Endothelial cell of umbilical vein (primary cell): Measurements from ENCODE around the gene PDCD6IP.

Experiments
- POLR2A ChIP-seq: IDR thresholded peaks from 2 replicates; pipeline ENCODE4 v1.6.1; 2012; ENCODE audit warnings: low read depth, mild to moderate bottlenecking, control low read depth, low read length
- POLR2AphosphoS5 ChIP-seq: IDR thresholded peaks from 2 replicates; pipeline ENCODE4 v1.6.1; 2012; ENCODE audit warnings: low read depth, mild to moderate bottlenecking, control low read depth, low read length, moderate library complexity; ENCODE audit not compliant: insufficient read depth
- TF ChIP-seq, protein P1 (sequence below), 2 donors: IDR thresholded peaks; 1 replicate in 1 of 2; 2 replicates in 1 of 2; pipeline ENCODE4 v1.5.1; 2011; ENCODE audit warnings: low read length in 2 of 2, mild to moderate bottlenecking in 2 of 2, moderate library complexity in 2 of 2, control low read depth in 1 of 2, inconsistent platforms in 1 of 2, low read depth in 1 of 2; ENCODE audit not compliant: insufficient read depth in 1 of 2; ENCODE audit errors: extremely low read depth in 1 of 2

DNA sequence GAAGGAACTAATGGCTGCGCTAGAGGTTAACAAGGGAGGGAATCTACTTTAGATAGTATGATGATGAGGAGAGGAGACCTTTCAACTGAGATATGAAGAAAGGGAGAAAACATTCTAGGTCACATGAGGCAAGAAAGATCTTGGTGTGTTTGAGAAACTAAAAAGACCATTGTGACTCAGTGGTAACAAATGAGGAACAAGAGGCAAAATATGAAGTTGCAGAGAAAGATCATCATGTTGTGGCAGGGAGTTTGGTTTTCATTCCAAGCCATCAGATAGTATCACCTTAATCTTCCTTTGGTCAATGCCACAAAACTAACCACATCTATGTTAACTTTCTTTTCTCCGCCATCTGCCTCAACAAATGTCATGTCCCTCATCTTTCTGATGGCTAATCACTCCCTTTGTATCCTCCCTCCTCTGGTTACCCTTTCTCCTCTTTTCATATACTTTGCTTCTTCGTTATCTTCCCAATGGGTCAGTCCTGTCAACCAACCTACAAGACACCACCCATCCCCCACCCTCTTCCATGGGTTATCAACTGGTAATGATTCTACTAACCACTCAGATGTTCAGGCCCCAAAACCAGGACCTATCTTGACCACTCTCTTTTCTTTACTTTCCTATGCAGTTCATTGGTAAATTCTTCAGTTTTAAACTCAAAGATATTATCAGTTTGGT is 2.4 kb upstream of the PDCD6IP start:
- TF ChIP-seq POLR2A (no peak), POLR2AphosphoS5 (no peak)
- TF ChIP-seq, protein P1, sequence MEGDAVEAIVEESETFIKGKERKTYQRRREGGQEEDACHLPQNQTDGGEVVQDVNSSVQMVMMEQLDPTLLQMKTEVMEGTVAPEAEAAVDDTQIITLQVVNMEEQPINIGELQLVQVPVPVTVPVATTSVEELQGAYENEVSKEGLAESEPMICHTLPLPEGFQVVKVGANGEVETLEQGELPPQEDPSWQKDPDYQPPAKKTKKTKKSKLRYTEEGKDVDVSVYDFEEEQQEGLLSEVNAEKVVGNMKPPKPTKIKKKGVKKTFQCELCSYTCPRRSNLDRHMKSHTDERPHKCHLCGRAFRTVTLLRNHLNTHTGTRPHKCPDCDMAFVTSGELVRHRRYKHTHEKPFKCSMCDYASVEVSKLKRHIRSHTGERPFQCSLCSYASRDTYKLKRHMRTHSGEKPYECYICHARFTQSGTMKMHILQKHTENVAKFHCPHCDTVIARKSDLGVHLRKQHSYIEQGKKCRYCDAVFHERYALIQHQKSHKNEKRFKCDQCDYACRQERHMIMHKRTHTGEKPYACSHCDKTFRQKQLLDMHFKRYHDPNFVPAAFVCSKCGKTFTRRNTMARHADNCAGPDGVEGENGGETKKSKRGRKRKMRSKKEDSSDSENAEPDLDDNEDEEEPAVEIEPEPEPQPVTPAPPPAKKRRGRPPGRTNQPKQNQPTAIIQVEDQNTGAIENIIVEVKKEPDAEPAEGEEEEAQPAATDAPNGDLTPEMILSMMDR (IDR thresholded peaks at IDR 0.05; ENCODE audit: extremely low read depth in 1 of 2, insufficient read depth in 1 of 2, low read depth in 1 of 2, low read length in 2 of 2): no peak
